Psoas muscle (tissue), 8 donors: ENCODE results near the gene DMBX1. TPM values are rescaled to one million over a fixed set of nuclear protein-coding genes. Genes with fewer than 3 reads are reported as not detected.

Experiments used
- ATAC-seq, 4 donors: fragments of 200-7000 bp; cut with Tn5 transposase; one replicate each; pipeline ENCODE4 v1.9.1; 2020; ENCODE audit warnings: moderate library complexity in 3 of 4, mild to moderate bottlenecking in 2 of 4
- DNase-seq, 2 donors: peaks; one replicate each; pipeline ENCODE4 v3.0.0-alpha.2; 2020
- H3K27ac ChIP-seq: fragments of 200-600 bp; one replicate; pipeline ENCODE4 v1.8.0; 2022
- H3K27me3 ChIP-seq, 3 donors: fragments of 200-600 bp in 1 of 3; one replicate each; pipeline versions ENCODE4 v1.6.1 to v1.8.0; 2013 to 2022; ENCODE audit warnings: low read length in 2 of 3, mild to moderate bottlenecking in 2 of 3, moderate library complexity in 1 of 3; ENCODE audit not compliant: insufficient read depth in 3 of 3
- H3K36me3 ChIP-seq, 2 donors: fragments of 200-600 bp in 1 of 2; one replicate each; pipeline versions ENCODE4 v1.6.1 to v1.8.0; 2013 to 2022; ENCODE audit warnings: low read depth in 1 of 2, mild to moderate bottlenecking in 1 of 2, moderate library complexity in 1 of 2; ENCODE audit not compliant: insufficient read depth in 1 of 2
- H3K4me1 ChIP-seq: fragments of 200-600 bp; one replicate; pipeline ENCODE4 v1.8.0; 2022
- H3K4me3 ChIP-seq: fragments of 200-600 bp; one replicate; pipeline ENCODE4 v1.8.0; 2022; ENCODE audit warnings: mild to moderate bottlenecking
- H3K9me3 ChIP-seq: fragments of 200-600 bp; one replicate; pipeline ENCODE4 v1.8.0; 2022
- WGBS, 3 donors: extraction: QIAGEN DNeasy Blood & Tissue Kit; methylation state at CpG; one replicate each; pipeline versions ENCODE4 v1.1.6 to v1.1.7; 2013; 5-methylcytosine and 5-hydroxymethylcytosine counted together
- intact Hi-C, 2 donors: fragments of 100-400 bp; cut with DNase I; formaldehyde crosslinking; loops; one replicate each; pipeline versions ENCODE4 v1.11.0 to v1.14.2; 2022
- polyA plus RNA-seq, 3 donors: library from polyadenylated mRNA; stranded (reverse); fragments of 200-250 nt; gene quantifications; one replicate each; pipeline ENCODE4 v1.2.3, GENCODE V29; 2013
- total RNA-seq, 4 donors: library from RNA; stranded (reverse); fragmentation: NEBNext Ultra II Directional in 2 of 4; extraction: Animal tissue kit (Norgen Biotek cat#: 25700) in 2 of 4; gene quantifications; one replicate each; pipeline versions ENCODE4 v1.2.1 to v1.2.4, GENCODE V29; 2021 to 2023
- TF ChIP-seq, protein P1 (sequence below): fragments of 200-600 bp; IDR thresholded peaks from one replicate; pipeline ENCODE4 v1.8.0; 2022; ENCODE audit warnings: antibody characterized with exemption
- donor health status: healthy with polysubstance abuse.
- donor health status: DM: no; HTN: no; CAD: no; lungs with moderate emphysema.
- donor health status: Bipolar disorder and iron deficiency.
- donor health status: healthy.
- donor health status: DM: yes; HTN: yes; CAD: no.
- donor health status: DM: no; HTN: no; CAD: no.
- donor health status: DM: no; HTN: no; CAD: no.
- donor health status: DM: yes; HTN: yes; CAD: no.

Gene DMBX1
- total and polyA plus RNA-seq, 7 donors: not detected

DNA sequence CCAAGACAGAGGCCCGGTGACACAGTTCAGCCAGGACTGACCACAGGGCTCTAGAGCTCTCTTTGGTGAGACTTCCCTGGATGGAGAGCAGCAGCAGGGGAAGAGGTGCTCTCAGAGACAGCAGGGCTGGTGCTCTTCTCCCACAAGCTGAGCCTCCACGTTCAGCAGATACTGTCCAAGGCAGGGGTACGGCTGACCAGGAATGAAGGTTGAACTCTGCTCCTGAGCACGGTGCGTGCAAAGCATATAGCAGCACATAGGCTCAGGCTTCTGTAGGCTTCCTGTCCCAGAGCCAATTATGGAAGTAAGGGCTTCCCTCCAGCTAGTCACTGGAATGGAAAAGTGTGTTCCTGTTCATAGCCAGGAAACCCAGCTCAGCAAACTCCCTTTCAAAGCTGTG is 23.9 kb downstream of the DMBX1 start:
- Histone ChIP-seq H3K27ac (no peak overlapping the region), H3K36me3 (no peaks in the 10 kb centered on the region), H3K27me3 (peaks cover 0 to 2% (median 0%) of the 10 kb centered on the region in 3 donors), H3K4me3 (no peak overlapping the region), H3K4me1 (no peaks in the 10 kb centered on the region), H3K9me3 (no peaks in the 10 kb centered on the region)
- 66 to 72% (median 67%) methylated on average over 5 of the region's 5 CpGs for WGBS, 3 donors
- TF ChIP-seq, protein P1, sequence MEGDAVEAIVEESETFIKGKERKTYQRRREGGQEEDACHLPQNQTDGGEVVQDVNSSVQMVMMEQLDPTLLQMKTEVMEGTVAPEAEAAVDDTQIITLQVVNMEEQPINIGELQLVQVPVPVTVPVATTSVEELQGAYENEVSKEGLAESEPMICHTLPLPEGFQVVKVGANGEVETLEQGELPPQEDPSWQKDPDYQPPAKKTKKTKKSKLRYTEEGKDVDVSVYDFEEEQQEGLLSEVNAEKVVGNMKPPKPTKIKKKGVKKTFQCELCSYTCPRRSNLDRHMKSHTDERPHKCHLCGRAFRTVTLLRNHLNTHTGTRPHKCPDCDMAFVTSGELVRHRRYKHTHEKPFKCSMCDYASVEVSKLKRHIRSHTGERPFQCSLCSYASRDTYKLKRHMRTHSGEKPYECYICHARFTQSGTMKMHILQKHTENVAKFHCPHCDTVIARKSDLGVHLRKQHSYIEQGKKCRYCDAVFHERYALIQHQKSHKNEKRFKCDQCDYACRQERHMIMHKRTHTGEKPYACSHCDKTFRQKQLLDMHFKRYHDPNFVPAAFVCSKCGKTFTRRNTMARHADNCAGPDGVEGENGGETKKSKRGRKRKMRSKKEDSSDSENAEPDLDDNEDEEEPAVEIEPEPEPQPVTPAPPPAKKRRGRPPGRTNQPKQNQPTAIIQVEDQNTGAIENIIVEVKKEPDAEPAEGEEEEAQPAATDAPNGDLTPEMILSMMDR: no peak
- DNase-seq (peak in 1 of 2 donors; percentile 40), ATAC-seq (no peak)
- intact Hi-C loops: no loop called here

DNA sequence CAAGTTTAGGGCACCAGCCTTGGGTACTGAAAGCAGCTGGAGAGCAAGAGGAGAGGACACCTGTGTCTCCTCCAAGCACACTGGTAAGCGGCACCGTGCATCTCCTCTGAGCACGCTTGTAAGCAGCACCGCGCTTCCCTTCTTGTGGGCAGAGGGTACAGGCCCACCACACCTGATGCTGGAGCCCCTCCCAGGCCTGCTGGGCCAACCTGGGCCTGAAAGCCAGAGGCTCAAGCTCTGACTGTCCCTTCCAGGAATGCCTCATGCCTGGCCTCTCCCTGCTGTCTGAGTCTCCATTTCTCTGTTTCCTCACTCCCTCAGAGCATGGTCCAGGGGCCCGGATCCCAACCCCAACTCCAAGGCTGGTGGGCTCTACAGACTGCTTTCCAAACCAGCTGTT is 25.9 kb downstream of the DMBX1 start:
- intact Hi-C loops: no loop called here
- Histone ChIP-seq H3K36me3 (no peaks in the 10 kb centered on the region), H3K4me3 (no peak overlapping the region), H3K27ac (no peak overlapping the region), H3K27me3 (peaks cover 0 to 6% (median 2%) of the 10 kb centered on the region in 3 donors), H3K4me1 (no peaks in the 10 kb centered on the region), H3K9me3 (no peaks in the 10 kb centered on the region)
- ATAC-seq (no peak), DNase-seq (peak in 1 of 2 donors; percentile 31)
- 85 to 93% (median 89%) methylated on average over 6 of the region's 6 CpGs for WGBS, 3 donors
- TF ChIP-seq, protein P1: no peak

DNA sequence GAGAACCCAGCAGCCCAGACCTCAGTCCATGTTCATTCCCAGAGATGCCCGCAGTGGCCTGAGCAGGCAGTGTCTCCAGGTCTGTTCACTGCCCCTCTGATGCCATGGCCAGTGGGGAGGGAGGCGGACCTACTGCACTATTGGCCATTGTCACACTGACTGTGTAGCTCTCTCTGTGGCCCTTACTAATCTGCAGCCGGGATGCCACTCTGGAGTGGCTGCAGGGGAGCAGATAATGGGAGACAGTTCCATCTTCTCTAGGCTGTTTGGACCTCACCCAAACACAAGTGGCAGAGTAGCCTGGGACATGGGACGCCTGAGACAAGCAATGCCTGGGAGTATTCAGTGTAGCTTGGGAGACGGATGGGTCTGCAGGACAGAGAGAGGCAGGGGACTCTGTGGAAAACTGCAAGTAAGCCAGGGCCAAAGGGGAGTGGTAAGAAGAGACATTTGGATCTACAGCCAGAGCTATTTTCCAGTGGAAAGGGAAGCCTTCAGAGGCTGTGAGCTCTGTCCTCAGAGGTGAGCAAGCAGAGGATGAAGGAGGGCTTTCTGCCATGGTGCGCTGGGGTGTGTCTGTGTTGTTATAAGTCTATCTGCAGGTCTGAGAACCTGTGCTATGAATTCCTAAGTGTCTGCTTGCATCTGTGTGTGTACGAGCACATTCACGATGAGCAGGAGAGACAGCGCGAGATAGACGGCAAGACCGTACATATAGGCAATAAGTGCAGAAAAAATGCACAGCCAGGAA is 26.7 kb downstream of the DMBX1 start:
- no peak overlapping the region for H3K4me3 ChIP-seq
- TF ChIP-seq, protein P1: no peak
- no peaks in the 10 kb centered on the region for H3K9me3 ChIP-seq
- H3K27ac ChIP-seq: no peak overlapping the region
- no peaks in the 10 kb centered on the region for H3K36me3 ChIP-seq
- no peak for ATAC-seq
- peak in 1 of 2 donors; percentile 7 for DNase-seq
- 58 to 64% (median 62%) methylated on average over 12 of the region's 12 CpGs for WGBS, 3 donors
- no peaks in the 10 kb centered on the region for H3K4me1 ChIP-seq
- H3K27me3 ChIP-seq: peaks cover 0 to 8% (median 2%) of the 10 kb centered on the region in 3 donors
- intact Hi-C loops: no loop called here

DNA sequence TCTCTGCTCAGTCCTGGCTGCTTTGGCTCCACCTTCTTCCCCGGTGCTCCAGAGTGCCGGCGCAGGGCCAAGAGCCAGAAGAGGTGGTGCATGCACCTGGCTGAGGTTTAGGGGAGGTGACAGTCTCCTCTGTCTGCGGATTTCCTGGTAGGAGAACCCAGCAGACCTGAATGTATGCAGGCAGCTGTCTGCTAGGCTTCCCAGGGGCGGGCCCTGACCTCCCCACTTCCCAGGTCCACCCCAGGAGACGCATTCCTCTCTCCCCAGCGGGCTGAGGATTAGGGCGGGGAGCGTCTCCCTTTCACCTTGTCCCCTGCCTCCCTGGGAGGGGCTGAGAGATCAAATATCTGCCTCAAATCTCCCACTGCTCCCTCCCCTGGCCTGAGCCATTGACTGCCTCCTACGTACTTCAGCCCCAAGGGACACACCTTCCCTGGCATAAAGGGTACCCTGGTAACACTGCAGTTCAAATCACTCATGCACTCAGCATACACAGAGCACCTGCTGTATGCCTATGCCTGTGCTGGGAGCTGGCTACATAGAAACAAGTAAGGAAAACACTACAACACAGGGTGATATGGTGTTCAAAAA is 27.5 kb downstream of the DMBX1 start:
- WGBS, 3 donors: 21 to 25% (median 25%) methylated on average over 9 to 10 of the region's 10 CpGs
- Histone ChIP-seq H3K27me3 (peaks cover 0 to 8% (median 2%) of the 10 kb centered on the region in 3 donors), H3K4me1 (no peaks in the 10 kb centered on the region), H3K4me3 (no peak overlapping the region), H3K9me3 (no peaks in the 10 kb centered on the region), H3K36me3 (no peaks in the 10 kb centered on the region), H3K27ac (no peak overlapping the region)
- TF ChIP-seq, protein P1: no peak
- intact Hi-C loops: no loop called here
- DNase-seq (peak in 1 of 2 donors; percentile 20), ATAC-seq (no peak)
